ENCODE results near the gene ADAMTS3.
"Not testable (repeated sequence)": the region's sequence is repeated elsewhere in the genome, so short reads cannot be mapped to it uniquely, and the experiment has no call there.

The ADAMTS3 gene

DNA sequence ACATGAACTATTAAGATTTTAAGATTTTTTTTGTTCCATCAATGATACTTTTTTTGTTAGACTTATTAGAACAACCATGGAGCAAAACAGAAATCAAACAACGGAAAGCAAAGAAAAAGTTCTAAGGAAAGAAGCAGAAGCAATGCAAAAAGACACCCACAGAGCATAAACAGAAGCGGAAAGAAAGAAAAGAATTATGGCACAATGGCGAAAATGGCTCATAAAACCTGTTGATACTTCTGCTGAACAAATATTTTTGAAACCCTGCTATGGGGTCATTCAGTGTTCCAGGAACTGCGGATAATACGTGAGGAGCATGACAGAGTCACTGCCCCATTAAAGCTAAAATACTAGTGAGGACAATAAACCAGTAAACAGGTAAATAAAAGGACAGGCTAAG, 138.0 kb downstream of the ADAMTS3 start:
- DNase-seq: no peak
- TF ChIP-seq GATA1 (IDR thresholded peaks at IDR 0.05; ENCODE audit: low read depth, low read length) (no peak), POLR2A (IDR thresholded peaks at IDR 0.05; ENCODE audit: low read length) (no peak)

- no peak for TF ChIP-seq GATA1 (IDR thresholded peaks at IDR 0.05; ENCODE audit: low read depth, low read length)
- TF ChIP-seq POLR2A (IDR thresholded peaks at IDR 0.05; ENCODE audit: low read length): no peak
- no peak for DNase-seq
Observed at GRCh38 chr4:72430050-72430449, 139.0 kb downstream of the ADAMTS3 start.

GRCh38 chr4:72429397-72429889, 139.6 kb downstream of the ADAMTS3 start:
- no peak for TF ChIP-seq POLR2A (IDR thresholded peaks at IDR 0.05; ENCODE audit: low read length)
- no peak for DNase-seq

- no peak for TF ChIP-seq POLR2A (IDR thresholded peaks at IDR 0.05; ENCODE audit: low read length)
- no peak for TF ChIP-seq GATA1 (IDR thresholded peaks at IDR 0.05; ENCODE audit: low read depth, low read length)
- DNase-seq: no peak
Observed at GRCh38 chr4:72427057-72427456, 142.0 kb downstream of the ADAMTS3 start.

- not testable (repeated sequence) for DNase-seq
Observed at GRCh38 chr4:72425908-72426307, 143.1 kb downstream of the ADAMTS3 start.

GRCh38 chr4:72424006-72424405, 145.0 kb downstream of the ADAMTS3 start:
- DNase-seq: no peak
- TF ChIP-seq POLR2A (IDR thresholded peaks at IDR 0.05; ENCODE audit: low read length) (no peak), GATA1 (IDR thresholded peaks at IDR 0.05; ENCODE audit: low read depth, low read length) (no peak)

- DNase-seq: no peak
- TF ChIP-seq POLR2A (IDR thresholded peaks at IDR 0.05; ENCODE audit: low read length): no peak
- TF ChIP-seq GATA1 (IDR thresholded peaks at IDR 0.05; ENCODE audit: low read depth, low read length): no peak
Observed at GRCh38 chr4:72422416-72422815, 146.6 kb downstream of the ADAMTS3 start.

DNA sequence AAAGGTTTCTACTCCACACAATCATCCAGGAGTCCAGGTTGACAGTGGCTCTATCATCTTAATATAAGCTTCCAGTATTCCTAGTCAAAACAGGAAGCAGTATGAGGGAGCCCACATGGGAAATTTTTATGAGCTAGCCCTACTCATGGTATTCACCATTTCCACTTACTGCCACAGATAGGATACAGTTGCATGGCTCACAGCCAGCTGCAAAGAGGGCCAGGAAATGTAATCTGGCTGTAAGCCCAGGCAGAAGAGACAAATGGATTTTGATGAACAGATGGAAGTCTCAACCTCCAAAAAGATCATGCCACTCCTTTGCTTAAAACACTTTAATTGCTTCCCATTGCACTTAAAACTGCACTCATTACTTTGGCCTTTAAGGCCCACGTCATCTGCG, 150.6 kb downstream of the ADAMTS3 start:
- no peak for TF ChIP-seq POLR2A (IDR thresholded peaks at IDR 0.05; ENCODE audit: low read length)
- no peak for TF ChIP-seq GATA1 (IDR thresholded peaks at IDR 0.05; ENCODE audit: low read depth, low read length)
- DNase-seq: peak; percentile 7 to 26

- TF ChIP-seq GATA1 (IDR thresholded peaks at IDR 0.05; ENCODE audit: low read depth, low read length) (no peak), POLR2A (IDR thresholded peaks at IDR 0.05; ENCODE audit: low read length) (no peak)
Observed at GRCh38 chr4:72410158-72410557, 158.9 kb downstream of the ADAMTS3 start.

DNA sequence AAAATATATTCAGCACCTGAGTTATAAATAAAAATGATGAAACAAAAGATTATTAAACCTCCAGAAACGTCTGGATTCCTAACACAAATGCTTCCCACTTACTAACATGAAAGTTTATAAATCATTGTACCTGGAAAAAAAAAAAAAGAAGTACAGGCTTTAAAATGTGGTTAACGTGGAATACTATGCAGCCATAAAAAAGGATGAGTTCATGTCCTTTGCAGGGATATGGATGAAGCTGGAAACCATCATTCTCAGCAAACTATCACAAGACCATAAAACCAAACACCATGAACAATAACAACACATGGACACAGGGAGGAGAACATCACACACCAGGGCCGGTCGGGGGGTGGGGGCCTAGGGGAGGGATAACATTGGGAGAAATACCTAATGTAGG, 160.5 kb downstream of the ADAMTS3 start:
- TF ChIP-seq POLR2A (IDR thresholded peaks at IDR 0.05; ENCODE audit: low read length) (no peak), GATA1 (IDR thresholded peaks at IDR 0.05; ENCODE audit: low read depth, low read length) (no peak)

More at GRCh38 chr4:72410158-72410557, 158.9 kb downstream of the ADAMTS3 start:
- DNase-seq: no peak

GRCh38 chr4:72405417-72405816, 163.6 kb downstream of the ADAMTS3 start:
- TF ChIP-seq POLR2A (IDR thresholded peaks at IDR 0.05; ENCODE audit: low read length) (no peak), GATA1 (IDR thresholded peaks at IDR 0.05; ENCODE audit: low read depth, low read length) (no peak)
- no peak for DNase-seq

More for the DNA sequence above, 160.5 kb downstream of the ADAMTS3 start:
- DNase-seq: no peak

DNA sequence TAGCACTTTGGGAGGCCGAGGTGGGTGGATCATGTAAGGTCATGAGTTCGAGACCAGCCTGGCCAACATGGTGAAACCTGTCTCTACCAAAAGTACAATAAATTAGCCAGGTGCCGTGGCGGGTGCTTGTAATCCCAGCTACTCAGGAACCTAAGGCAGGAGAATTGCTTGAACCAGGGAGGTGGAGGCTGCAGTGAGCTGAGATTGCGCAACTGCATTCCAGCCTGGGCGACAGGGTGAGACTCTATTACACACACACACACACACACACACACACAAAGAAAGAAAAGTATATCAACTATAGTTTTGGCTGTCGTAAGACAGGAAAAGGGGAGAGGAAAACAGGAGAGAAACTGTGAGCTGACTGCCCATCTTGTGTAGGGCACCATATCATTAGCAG, 171.7 kb downstream of the ADAMTS3 start:
- DNase-seq: no peak
- no peak for TF ChIP-seq POLR2A (IDR thresholded peaks at IDR 0.05; ENCODE audit: low read length)
- no peak for TF ChIP-seq GATA1 (IDR thresholded peaks at IDR 0.05; ENCODE audit: low read depth, low read length)

GRCh38 chr4:72394012-72394663, 174.9 kb downstream of the ADAMTS3 start:
- no peak for TF ChIP-seq GATA1 (IDR thresholded peaks at IDR 0.05; ENCODE audit: low read depth, low read length)
- DNase-seq: no peak

GRCh38 chr4:72391281-72391680, 177.7 kb downstream of the ADAMTS3 start:
- DNase-seq: no peak

GRCh38 chr4:72390409-72390808, 178.6 kb downstream of the ADAMTS3 start:
- TF ChIP-seq GATA1 (IDR thresholded peaks at IDR 0.05; ENCODE audit: low read depth, low read length): no peak
- no peak for DNase-seq

More at GRCh38 chr4:72391281-72391680, 177.7 kb downstream of the ADAMTS3 start:
- TF ChIP-seq POLR2A (IDR thresholded peaks at IDR 0.05; ENCODE audit: low read length) (no peak), GATA1 (IDR thresholded peaks at IDR 0.05; ENCODE audit: low read depth, low read length) (no peak)

GRCh38 chr4:72388521-72388920, 180.5 kb downstream of the ADAMTS3 start:
- TF ChIP-seq GATA1 (IDR thresholded peaks at IDR 0.05; ENCODE audit: low read depth, low read length) (no peak), POLR2A (IDR thresholded peaks at IDR 0.05; ENCODE audit: low read length) (no peak)
- DNase-seq: no peak

Measured in erythroblast (primary cell).